C4-2B (cell line): ENCODE data around the gene COL4A1.

Source experiments
- CTCF ChIP-seq: fragments of 450-650 bp; conservative IDR thresholded peaks from 2 replicates; pipeline ENCODE4 v1.5.1; 2017; ENCODE audit warnings: mild to moderate bottlenecking
- ZFX ChIP-seq: fragments of 450-650 bp; IDR thresholded peaks from 2 replicates; pipeline ENCODE4 v1.6.1; 2017

DNA sequence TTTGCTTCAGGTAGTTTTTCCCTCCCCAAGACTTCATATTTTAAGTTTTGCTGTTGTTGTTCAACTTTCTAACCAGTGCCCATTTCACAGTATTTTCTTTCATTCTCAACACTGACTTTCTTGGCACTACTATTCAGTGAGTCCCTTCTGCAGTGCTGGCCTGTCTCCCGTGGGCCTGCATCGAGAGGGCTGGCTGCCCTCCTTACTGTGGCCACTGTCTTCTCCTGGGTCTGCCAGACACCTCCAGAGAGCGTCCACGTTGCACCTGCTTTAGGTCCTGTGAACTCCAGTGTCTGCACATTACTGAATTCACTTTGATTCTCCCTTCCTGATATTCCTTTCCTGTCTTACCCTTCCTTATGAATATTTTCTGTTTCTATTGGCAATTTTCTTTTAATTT lies 27.3 kb downstream of the COL4A1 start:
- no peak for TF ChIP-seq CTCF
- no peak for TF ChIP-seq ZFX
